Stimulated activated CD4-positive, alpha-beta T cell treated with anti-CD3 and anti-CD28 coated beads, Interleukin-15, amount 100 ng/mL, for 24 hours (primary cell): ENCODE data around the gene CD207.
"Not testable (repeated sequence)": the region's sequence is repeated elsewhere in the genome, so short reads cannot be mapped to it uniquely, and the experiment has no call there.

ENCODE experiments used
- DNase-seq: peaks from one replicate; pipeline ENCODE4 v3.0.0-alpha.2; 2020

The CD207 gene

DNA sequence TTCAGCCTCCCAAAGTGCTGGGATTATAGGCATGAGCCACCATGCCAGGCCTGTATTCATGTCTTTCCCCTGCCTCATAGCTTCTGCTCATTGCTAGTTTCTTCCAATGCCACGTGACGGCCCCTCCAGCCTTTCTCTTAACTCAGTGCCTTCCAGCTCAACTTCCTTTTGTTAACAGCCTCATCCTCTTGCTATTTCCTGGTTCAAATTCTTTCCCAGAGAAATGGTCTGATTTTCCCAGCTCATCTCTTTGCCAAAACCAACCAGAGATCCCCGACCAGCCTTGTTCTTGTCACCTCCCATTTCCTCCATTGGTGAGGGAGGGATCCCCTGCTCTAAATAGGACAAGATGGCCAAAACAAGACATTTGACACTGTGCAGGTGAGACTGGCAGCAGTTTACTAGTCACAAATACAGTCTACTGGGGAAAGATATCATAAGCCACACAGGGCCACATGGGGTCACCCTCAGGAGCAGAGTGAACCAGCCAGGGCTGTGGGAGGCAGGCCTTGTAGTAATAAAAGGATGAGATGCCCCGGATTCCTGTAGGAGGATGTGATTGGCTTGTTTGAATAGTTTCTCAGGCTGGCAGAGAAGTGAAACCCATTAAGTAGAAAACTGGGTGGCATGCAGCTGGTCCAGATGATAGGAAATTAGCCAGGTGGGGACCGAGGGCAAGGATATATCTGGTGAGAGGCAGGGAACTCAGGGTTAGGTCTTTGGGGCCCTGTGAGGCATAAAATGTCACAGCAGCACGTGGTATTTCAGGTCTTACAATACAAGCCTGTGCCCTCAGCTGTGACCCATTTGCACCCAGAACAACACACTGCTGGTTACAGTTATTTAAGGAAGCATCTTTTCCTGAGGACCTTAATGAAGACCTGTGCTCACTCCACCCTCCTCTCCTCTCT is 6.4 kb downstream of the CD207 start:
- no peak for DNase-seq

- no peak for DNase-seq
Measured at GRCh38 chr2:70828115-70828514, 7.5 kb downstream of the CD207 start.

DNA sequence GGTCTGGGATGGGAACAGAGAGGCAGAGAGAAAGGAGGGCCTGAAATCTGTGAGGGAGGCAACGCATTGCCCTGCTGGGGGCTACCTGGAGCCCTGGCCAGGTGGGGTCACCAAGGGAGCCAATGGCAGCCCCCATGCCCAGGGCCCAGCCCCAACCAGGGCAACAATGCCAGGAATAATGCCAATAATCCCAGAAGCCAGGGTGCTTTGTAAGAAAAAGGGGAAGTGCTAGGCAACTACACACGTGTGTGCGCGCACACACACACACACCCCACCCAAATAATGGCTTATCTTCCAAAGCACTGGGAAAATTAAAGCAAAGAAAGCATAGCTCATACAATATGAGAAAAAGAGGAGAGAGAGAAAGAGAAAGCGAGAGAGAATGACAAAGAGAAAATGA is 8.2 kb downstream of the CD207 start:
- no peak for DNase-seq

DNA sequence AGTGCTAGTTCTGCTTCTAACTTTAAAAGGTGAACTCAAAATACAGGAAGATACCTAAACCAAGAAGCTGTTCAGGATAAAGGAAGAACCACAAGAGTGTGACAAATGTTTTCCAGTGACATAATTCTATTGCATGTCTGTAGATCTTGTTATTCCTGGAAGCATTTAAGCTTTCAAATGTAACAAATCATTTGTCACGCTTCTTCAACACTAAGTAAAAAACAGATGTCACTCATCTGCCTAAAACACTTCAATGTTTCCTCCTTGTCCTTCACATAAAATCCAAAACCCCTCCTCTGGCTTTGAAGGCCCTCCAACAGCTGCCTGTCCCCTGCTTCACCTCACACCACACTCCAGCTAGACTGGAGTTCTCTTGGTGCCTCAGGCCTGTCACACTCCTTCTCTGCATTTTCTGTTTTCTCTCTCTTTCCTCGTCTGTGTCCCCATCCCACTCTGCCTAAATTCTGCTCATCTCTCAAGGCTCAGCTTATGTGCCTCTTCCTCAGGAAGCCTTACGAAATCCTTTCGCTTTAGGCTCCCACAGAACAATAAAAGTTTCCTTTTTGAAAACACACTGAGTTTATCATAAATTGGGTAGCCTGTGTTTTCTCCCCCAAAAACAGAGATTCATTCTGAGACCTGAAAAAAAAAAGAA is 8.8 kb downstream of the CD207 start:
- DNase-seq = no peak

DNA sequence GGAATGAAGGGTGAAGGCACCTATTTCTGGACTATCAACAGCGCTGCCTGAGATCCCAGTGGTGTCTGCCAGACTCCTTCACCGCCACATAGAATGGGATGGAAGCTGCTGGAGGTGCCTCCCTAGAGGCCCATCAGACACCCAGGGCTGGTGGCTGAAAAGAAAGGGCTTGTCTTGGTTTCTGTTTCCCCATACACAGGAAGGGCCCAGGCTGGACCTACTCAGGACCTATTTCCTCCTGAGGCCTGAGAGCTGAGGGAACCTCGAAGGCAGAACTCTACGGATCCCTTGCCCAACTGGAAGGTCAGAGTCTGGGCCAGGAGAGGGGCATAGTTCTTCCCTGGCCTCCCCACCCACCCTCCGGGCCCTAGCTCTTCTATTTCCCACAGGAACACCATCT is 12.4 kb downstream of the CD207 start:
- no peak for DNase-seq

DNA sequence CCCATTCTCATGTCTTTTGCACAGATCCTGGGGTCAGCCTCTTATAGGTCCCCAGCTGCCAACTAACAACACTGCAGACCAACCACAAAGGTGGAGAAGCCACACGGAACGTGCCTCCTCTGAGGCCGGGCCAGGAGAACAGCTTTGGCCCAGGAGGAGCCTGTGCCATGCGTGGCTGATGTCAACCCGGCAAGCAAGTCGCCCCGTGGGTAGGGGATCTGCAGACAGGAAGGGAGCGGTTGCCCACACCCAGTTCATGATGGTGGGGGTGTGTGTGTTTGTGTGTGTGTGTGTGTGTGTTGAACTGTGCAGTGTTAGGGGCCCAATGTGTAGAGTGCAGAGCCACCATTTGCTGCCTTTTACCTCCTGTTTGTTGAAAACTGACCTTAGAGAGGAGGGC is 12.8 kb downstream of the CD207 start:
- DNase-seq = no peak

DNA sequence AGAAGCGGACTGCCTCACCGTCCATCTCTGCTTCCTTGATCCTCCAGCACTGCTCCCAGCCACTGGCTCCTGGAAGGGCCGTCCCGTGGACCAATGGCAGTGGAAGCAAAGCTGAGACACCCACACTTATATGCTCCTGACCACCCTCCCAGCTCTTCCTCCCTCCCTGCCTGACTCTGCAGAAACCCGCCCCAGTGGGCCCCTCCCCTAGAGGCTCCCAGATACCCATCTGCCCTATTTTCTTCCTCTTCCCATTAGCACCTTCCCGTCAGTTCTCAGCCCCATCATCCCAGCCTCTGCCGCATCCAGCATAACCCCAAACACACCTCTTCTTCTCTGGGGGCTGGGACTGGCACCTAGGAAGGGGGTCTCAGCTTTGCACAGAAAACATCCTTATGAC is 15.1 kb downstream of the CD207 start, which contains the start of gene CLEC4F:
CLEC4F (minus strand) TSS at position 101 of the 400 bp plus-strand sequence; CDS start at position 25, 76 bp downstream.
- no peak for DNase-seq

DNA sequence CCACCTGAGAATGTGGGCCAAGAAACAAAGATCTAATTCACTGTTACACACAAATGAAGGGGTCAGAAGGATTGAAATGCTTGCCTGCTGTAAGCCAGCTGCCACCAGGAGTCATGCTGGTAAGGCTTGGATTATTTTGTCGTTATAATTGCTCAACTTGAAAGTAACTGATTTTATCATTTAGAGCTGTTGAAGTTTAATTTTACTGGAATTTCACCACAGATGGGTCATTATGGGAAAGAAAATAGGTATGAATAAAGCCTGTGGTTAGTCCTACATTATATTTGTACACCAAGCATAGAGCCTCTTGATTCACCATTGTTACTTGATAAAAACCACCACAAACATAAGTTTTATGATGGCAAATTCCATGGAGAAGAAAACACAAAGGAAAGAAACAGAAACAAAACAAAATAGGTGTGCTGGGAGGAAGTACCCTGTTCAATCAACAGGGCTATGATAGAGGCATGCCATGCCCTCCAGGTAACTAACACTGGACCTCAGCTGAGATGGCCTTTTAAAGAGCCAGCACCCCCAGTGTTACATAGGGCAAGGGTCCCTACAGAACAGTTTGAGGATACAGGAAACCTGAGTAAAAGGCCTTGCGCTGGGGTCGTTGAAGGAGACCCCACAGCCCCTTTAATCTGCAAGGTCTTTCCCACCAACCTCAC is 18.2 kb downstream of the CD207 start:
- DNase-seq = no peak

DNA sequence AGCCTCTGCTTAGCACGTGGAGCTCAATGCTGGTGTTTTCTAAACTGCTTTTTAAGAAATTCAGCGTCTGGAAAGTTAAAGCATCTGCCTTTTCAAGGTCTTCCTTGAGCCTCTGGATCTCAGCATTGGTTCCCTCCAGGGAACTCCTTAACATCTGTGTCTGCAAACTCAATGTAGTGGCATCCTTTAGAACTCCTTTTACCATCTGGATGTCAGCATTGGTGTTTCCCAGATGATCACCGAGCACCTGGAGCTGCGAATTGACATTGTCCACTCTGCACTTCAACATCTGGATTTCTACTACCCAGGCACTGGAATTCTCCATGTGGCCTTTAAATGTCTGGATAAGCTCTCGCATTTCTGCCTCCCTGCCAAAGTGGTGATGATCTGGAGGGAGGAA is 18.9 kb downstream of the CD207 start:
- no peak for DNase-seq

DNA sequence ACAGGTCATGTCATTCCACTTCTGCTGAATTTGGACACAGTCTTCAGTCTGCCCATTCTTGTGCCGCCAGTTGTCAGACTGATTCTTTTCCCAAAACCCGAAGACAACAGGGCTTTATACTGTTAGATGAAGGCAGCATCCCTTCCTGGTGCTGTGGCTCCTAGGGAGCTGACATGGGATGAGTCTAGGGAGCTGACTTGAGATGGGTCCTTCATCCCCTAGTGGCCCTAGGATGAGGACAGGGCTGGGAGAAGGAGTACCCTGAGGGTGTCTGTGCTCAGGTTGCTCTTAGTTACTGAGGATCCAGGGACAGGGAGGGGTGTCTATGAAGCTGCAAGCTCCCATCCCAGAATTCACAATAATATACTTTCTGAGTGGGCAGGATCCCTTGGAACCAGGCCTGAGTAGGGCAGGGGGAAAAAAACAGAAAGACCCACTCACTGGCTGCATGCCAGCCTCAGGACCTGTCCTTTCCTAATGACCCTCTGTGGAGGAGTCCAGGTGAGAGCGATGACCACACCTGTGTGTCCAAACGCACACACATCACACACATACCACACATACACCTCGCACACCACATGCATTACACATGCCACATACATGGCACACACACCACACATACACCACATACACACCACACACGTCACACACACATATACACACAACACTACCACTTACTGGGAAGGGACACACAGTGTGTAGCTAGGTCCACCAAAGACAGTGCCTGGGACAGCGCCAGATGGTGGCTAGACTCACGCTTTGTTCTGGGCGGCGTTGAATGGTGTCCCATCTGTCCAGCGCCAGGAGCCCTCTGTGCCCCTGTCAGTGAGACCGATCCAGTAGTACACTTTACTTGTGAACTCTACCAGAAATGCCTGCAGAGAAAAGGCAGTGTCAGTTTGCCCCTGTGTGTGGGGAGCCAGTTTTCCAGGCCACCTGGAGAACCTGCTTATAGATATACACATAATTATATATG is 26.3 kb downstream of the CD207 start:
- DNase-seq = no peak

DNA sequence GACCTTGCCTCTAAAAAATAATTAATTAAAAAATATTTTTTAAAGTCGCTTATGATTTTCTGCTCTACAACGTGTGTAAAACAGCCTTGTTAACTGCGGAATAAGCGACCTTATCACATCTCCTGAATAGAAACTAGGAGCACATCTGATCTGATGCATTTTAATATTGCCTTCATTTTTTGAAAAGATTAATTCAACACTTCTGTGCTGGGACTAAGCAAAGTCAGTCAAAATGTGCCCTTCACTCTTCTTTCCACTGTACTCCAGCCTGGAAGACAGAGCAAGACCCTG is 27.8 kb downstream of the CD207 start:
- DNase-seq = no peak

- DNase-seq = no peak
Measured at GRCh38 chr2:70807102-70807827, 28.4 kb downstream of the CD207 start.

- DNase-seq = no peak
Measured at GRCh38 chr2:70806620-70807019, 29.0 kb downstream of the CD207 start.

DNA sequence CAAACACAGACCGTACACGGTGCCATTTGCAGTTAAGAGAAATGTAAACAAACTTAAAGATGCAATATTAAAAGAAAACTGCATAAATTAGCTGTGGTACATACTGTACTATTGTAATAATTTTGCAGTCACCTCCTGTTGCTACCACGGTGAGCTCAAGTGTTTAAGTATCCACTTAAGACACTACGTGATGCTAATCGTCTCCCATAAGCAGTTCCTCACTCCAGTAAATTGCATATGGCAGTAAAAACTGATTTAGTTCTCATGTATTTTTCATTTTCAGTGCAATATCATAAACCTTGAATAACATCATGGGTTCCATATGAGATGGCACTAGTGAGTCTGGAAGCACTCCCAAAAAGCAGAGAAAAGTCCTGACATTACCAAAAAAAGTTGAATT is 29.6 kb downstream of the CD207 start:
- no peak for DNase-seq

DNA sequence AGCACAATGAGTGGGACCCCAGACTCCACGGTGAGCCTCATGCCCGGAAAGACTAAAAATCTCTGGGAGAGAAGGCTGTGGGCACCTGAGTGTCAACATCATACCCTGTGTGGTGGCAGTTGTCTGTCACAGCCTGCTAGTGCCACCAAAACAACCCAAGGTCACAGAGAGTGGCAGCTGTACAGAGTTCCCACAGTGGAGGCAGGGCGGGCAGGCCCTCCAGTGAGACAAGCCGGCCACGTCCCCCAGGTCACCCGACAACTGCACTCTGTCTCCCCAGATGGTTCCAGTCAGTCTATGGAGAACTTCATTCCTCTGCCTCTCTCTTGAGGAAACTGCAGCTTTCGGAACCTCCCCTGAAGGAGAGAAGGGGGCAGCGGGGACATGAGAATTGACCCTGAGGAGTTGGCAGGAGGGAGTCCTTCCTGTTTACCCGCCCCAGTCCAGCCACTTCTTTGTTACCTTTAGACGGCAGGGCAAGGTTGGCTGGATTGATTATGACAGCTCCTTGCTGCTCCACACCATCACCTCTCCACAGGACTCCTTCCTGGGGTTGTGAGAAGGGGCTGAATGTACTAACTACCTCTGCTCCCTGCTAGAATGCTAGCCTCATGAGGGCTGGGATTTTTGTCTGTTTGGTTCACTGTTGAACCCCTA is 33.9 kb downstream of the CD207 start:
- no peak for DNase-seq

GRCh38 chr2:70799706-70800105 is 35.9 kb downstream of the CD207 start:
- DNase-seq = no peak

GRCh38 chr2:70797996-70798395 is 37.6 kb downstream of the CD207 start:
- not testable (repeated sequence) for DNase-seq

DNA sequence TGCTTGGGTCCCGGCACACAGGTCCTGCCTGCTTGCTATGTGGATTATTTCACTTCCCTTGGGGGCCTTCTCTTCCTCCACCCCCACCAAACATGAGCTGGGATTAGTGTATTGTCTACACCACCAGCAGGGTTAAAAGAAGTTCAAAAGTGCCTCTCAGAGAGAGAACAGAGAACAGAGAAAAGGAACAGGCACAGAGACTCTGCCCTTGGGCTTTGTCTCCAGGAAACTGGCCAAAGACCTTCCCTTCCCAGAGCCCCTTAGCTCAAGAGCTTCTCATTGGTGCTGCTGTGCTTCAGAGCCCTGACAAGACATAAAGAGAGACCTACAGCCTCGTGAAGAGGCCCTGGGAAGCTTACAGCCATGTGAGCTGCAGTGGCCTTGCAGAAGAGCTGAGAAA is 38.1 kb downstream of the CD207 start:
- DNase-seq = no peak

DNA sequence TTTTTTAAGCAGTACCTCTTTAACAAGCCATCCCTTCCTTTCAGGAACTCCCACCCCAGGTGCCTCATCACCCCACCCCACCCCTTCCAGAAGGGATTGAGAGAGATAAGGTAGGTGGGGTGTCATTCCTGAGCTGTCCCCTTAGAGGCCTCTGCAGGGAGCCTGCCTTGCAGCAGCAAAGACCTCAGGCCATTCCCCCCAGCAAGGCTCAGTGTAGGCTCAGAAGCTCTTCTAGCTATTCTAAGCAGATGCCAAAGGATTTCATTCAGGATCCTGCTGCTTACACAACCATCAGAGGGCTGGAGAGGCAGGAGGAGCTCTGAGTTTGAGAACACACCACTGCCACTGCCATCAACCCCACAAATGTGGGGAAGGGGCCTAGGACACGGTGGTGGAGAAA is 39.4 kb downstream of the CD207 start:
- DNase-seq = no peak

GRCh38 chr2:70795164-70795995 is 40.2 kb downstream of the CD207 start:
- no peak for DNase-seq

DNA sequence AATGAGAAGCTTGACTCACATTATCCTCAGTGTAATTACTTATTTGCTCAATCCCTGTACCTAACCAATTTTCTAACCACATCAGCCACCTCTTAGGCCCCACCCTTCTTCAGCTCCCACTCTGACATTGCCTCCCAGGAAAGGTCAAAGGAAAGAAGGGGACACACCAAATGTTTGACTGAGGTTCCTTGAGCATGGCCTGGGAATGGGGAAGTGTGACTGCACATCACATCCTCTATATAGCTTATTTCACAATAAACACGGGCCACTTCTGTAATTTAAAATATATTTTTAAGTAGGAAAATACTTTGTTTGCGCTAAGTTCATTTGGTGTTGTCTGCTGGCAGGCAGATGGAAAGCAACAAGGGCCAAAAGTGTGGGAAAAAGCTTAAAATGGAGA is 42.2 kb downstream of the CD207 start:
- DNase-seq = no peak
